Measurements from ENCODE around the gene BICRA.

The BICRA gene

DNA sequence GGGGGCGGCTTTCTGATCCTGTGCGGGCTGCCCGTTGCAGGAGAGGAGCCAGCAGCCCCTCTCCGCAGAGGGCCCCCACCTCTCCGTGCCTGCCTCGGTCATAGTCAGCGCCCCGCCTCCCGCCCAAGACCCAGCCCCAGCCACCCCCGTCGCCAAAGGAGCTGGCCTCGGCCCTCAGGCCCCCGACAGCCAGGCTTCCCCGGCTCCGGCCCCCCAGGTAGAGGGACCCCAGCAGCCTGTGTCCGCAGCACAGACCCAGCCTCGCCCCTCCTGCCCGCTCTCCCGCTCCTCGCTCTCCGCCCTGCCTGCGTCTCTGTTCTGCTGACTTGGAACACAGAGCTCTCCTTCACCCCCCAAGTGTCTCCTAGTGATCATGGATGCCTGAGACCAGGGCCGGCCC, 73.0 kb downstream of the BICRA start:
- ATAC-seq = no peak
- no peak for TF ChIP-seq PATZ1 (CRISPR knock-in tag; IDR thresholded peaks at IDR 0.05; ENCODE audit: borderline replicate concordance)
- no peak for TF ChIP-seq ZNF8 (CRISPR knock-in tag; IDR thresholded peaks at IDR 0.05)
- no peak for TF ChIP-seq GLIS3 (CRISPR knock-in tag; IDR thresholded peaks at IDR 0.05)
- no peak for TF ChIP-seq ZNF565 (CRISPR knock-in tag; conservative IDR thresholded peaks at IDR 0.05; ENCODE audit: low read depth)
- no peak for TF ChIP-seq ZC3H10 (CRISPR knock-in tag; IDR thresholded peaks at IDR 0.05)
- TF ChIP-seq TSHZ2 (CRISPR knock-in tag; IDR thresholded peaks at IDR 0.05) = no peak
- no peak for TF ChIP-seq CSRNP3 (CRISPR knock-in tag; IDR thresholded peaks at IDR 0.05)

DNA sequence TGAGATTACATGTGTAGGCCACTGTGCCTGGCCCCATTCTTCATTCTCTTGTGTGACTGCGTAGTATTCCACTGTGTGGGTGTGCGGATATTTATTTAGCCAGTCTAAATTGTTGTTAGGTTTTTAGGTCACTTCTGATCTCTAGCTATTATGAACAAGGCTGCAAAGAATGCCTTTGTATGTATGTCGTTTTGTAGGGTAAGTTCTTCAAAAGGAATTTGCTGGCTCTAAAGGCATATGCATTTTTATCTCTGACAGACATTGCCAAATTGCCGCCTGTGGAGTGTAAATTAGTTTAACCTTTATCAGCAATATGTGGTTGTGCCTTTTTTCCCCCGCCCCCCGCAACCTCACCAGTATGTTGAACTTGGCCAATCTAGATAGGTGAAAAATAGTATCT, 74.0 kb downstream of the BICRA start:
- TF ChIP-seq OSR1 (CRISPR knock-in tag; IDR thresholded peaks at IDR 0.05) (no peak), ISL1 (CRISPR knock-in tag; IDR thresholded peaks at IDR 0.05) (no peak), ZNF8 (CRISPR knock-in tag; IDR thresholded peaks at IDR 0.05) (no peak), PATZ1 (CRISPR knock-in tag; IDR thresholded peaks at IDR 0.05; ENCODE audit: borderline replicate concordance) (no peak), ZNF565 (CRISPR knock-in tag; conservative IDR thresholded peaks at IDR 0.05; ENCODE audit: low read depth) (no peak), TCF4 (CRISPR knock-in tag; IDR thresholded peaks at IDR 0.05; ENCODE audit: borderline replicate concordance) (no peak), BACH2 (CRISPR knock-in tag; IDR thresholded peaks at IDR 0.05; ENCODE audit: borderline replicate concordance) (no peak), ESRRG (CRISPR knock-in tag; IDR thresholded peaks at IDR 0.05) (no peak), SNAI2 (CRISPR knock-in tag; IDR thresholded peaks at IDR 0.05) (no peak), CSRNP3 (CRISPR knock-in tag; IDR thresholded peaks at IDR 0.05) (no peak), RARB (CRISPR knock-in tag; IDR thresholded peaks at IDR 0.05) (no peak), TOX (CRISPR knock-in tag; IDR thresholded peaks at IDR 0.05; ENCODE audit: borderline replicate concordance) (no peak), ARNTL (CRISPR knock-in tag; IDR thresholded peaks at IDR 0.05; ENCODE audit: borderline replicate concordance, low read depth) (no peak), ZC3H10 (CRISPR knock-in tag; IDR thresholded peaks at IDR 0.05) (no peak), ZFP3 (CRISPR knock-in tag; IDR thresholded peaks at IDR 0.05) (no peak), CSDC2 (CRISPR knock-in tag; IDR thresholded peaks at IDR 0.05) (no peak), GLIS3 (CRISPR knock-in tag; IDR thresholded peaks at IDR 0.05) (no peak), TSHZ2 (CRISPR knock-in tag; IDR thresholded peaks at IDR 0.05) (no peak)
- TF ChIP-seq, protein P1, sequence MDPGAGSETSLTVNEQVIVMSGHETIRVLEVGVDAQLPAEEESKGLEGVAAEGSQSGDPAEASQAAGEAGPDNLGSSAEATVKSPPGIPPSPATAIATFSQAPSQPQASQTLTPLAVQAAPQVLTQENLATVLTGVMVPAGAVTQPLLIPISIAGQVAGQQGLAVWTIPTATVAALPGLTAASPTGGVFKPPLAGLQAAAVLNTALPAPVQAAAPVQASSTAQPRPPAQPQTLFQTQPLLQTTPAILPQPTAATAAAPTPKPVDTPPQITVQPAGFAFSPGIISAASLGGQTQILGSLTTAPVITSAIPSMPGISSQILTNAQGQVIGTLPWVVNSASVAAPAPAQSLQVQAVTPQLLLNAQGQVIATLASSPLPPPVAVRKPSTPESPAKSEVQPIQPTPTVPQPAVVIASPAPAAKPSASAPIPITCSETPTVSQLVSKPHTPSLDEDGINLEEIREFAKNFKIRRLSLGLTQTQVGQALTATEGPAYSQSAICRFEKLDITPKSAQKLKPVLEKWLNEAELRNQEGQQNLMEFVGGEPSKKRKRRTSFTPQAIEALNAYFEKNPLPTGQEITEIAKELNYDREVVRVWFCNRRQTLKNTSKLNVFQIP (CRISPR knock-in tag; IDR thresholded peaks at IDR 0.05; ENCODE audit: borderline replicate concordance, low read depth) = no peak
- ATAC-seq = no peak

All from SK-N-SH treated with all-trans-retinoic acid at 6 μM for 48 hours (cell line).